Sigmoid colon (tissue), 7 donors: ENCODE results near the gene PPP1R37. TPM values are rescaled to one million over a fixed set of nuclear protein-coding genes. Genes with fewer than 3 reads are reported as not detected.

Experiments used
- DNase-seq: peaks from one replicate; pipeline ENCODE4 v3.0.0-alpha.2; 2019
- H3K27ac ChIP-seq, 4 donors: fragments of 200-600 bp; sonication (generic); one replicate each; pipeline ENCODE4 v1.5.1; 2016 to 2019; ENCODE audit warnings: mild to moderate bottlenecking in 1 of 4
- H3K27me3 ChIP-seq, 3 donors: fragments of 200-600 bp; sonication (generic); one replicate each; pipeline ENCODE4 v1.5.1; 2019; ENCODE audit warnings: mild to moderate bottlenecking in 1 of 3
- H3K36me3 ChIP-seq, 4 donors: fragments of 200-600 bp; sonication (generic); one replicate each; pipeline ENCODE4 v1.5.1; 2016 to 2019
- H3K4me1 ChIP-seq, 4 donors: fragments of 200-600 bp; sonication (generic); one replicate each; pipeline ENCODE4 v1.5.1; 2017 to 2019
- H3K4me3 ChIP-seq, 4 donors: fragments of 200-600 bp; sonication (generic); one replicate each; pipeline ENCODE4 v1.5.1; 2017 to 2019; ENCODE audit warnings: mild to moderate bottlenecking in 2 of 4, moderate library complexity in 1 of 4
- H3K9me3 ChIP-seq, 4 donors: fragments of 200-600 bp in 3 of 4; sonication (generic) in 3 of 4; one replicate each; pipeline versions ENCODE4 v1.5.1 to v1.6.1; 2013 to 2019
- CTCF ChIP-seq, 4 experiments: fragments of 450-650 bp in 3 of 4; fragments of 200-600 bp in 1 of 4; IDR thresholded peaks; one replicate each; pipeline ENCODE4 v1.5.1; 2016 to 2019; ENCODE audit warnings: antibody characterized with exemption in 4 of 4, mild to moderate bottlenecking in 3 of 4, moderate library complexity in 2 of 4
- EP300 ChIP-seq, 4 donors: sonication (generic); formaldehyde crosslinking; IDR thresholded peaks; one replicate each; pipeline ENCODE4 v1.6.1; 2017; ENCODE audit warnings: antibody characterized with exemption in 4 of 4
- POLR2A ChIP-seq, 2 donors: fragments of 450-650 bp; IDR thresholded peaks; one replicate each; pipeline ENCODE4 v1.6.1; 2016; ENCODE audit warnings: antibody characterized with exemption in 2 of 2, mild to moderate bottlenecking in 2 of 2, moderate library complexity in 2 of 2
- POLR2AphosphoS5 ChIP-seq, 4 donors: sonication (generic); formaldehyde crosslinking; IDR thresholded peaks; one replicate each; pipeline ENCODE4 v1.6.1; 2017; ENCODE audit warnings: antibody characterized with exemption in 4 of 4
- WGBS, 2 donors: extraction: QIAGEN DNeasy Blood & Tissue Kit; methylation state at CpG; one replicate each; pipeline ENCODE4 v1.1.7; 2013; 5-methylcytosine and 5-hydroxymethylcytosine counted together
- intact Hi-C: fragments of 100-400 bp; cut with DNase I; formaldehyde crosslinking; loops from one replicate; pipeline ENCODE4 v1.15.1; 2023
- polyA plus RNA-seq, 3 donors: library from polyadenylated mRNA; stranded (reverse); fragments of 200-250 nt; gene quantifications; one replicate each; pipeline ENCODE4 v1.2.3, GENCODE V29; 2013
- total RNA-seq, 4 donors: library from RNA; depleted of rRNA; stranded (reverse); fragments of >200 nt; gene quantifications; one replicate each; pipeline ENCODE4 v1.1.0, GENCODE V29; 2016
- donor health status: healthy with polysubstance abuse.
- donor health status: Bipolar disorder and iron deficiency.
- donor health status: healthy.

The PPP1R37 gene
- total and polyA plus RNA-seq, 7 donors, result 17.8 to 32.5 (median 21.6) TPM

DNA sequence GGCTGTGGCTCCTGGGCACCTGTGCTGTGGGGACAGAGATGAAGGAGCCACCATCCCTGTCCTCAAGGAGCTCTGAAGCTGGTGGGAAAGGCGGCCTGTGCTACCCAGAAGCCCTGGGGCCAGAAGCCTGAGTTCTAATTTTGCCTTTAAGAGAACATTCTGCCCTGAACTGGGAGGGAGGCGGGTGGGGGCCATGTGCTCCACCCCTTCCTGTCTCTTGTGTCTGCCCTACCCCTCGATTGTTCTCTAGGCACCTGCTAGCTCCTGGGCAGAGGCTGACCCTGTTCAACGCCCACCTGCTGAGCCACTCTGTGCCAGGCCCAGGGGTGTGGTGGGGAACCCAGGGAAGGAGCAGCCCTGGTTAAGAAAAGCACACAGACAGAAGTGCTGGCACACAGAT lies 79.2 kb downstream of the PPP1R37 start:
- TF ChIP-seq EP300 (IDR thresholded peaks at IDR 0.05), result no peak
- no peak for TF ChIP-seq POLR2AphosphoS5 (IDR thresholded peaks at IDR 0.05)
- no peak for TF ChIP-seq CTCF (IDR thresholded peaks at IDR 0.05)
- no peak for TF ChIP-seq POLR2A (IDR thresholded peaks at IDR 0.05)
- Histone ChIP-seq H3K4me3 (no peak overlapping the region), H3K9me3 (no peaks in the 10 kb centered on the region), H3K27ac (no peak overlapping the region), H3K36me3 (no peaks in the 10 kb centered on the region), H3K27me3 (no peaks in the 10 kb centered on the region), H3K4me1 (peaks cover 0 to 5% (median 3%) of the 10 kb centered on the region in 4 donors)
- 34 to 48% methylated on average over 4 of the region's 4 CpGs for WGBS, 2 donors
- intact Hi-C loops, result no loop called here
- no peak for DNase-seq

DNA sequence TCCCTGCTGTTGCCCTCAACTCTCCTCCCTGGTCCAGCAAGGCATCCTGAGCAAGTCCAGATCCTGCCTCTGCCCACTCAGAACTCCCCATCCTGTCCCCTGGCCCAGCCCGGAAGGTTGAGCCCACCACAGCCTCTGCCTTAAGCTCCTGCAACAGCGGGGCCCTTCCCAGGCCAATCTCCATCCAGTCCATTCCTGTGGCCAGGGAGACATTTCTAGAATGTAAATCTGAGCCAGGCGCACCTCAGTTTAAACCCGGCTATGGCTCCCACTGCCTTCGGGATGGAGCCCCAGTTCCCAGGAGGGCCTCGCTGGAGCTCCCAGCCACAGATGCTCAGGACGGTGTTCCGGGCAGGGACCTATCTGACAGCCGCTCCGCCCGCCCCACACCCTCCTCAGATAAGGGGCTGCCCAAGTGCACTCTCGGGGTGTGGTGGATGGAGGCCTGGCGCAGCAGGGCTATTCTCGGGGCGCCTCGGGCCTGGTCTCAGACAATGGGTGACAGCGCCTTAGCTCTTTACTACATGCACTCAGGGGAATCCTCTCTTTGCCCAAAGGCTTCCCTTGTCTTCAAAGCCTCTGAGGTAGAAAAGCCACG lies 79.7 kb downstream of the PPP1R37 start:
- H3K27ac ChIP-seq, result no peak overlapping the region
- WGBS, 2 donors, result 72 to 87% methylated on average over 17 of the region's 18 CpGs
- H3K36me3 ChIP-seq, result no peaks in the 10 kb centered on the region
- no peak for DNase-seq
- peaks cover 0 to 10% (median 8%) of the 10 kb centered on the region in 4 donors for H3K4me1 ChIP-seq
- H3K4me3 ChIP-seq, result no peak overlapping the region
- no peaks in the 10 kb centered on the region for H3K27me3 ChIP-seq
- no peak for TF ChIP-seq EP300 (IDR thresholded peaks at IDR 0.05)
- TF ChIP-seq POLR2A (IDR thresholded peaks at IDR 0.05), result no peak
- no peak for TF ChIP-seq POLR2AphosphoS5 (IDR thresholded peaks at IDR 0.05)
- no peak for TF ChIP-seq CTCF (IDR thresholded peaks at IDR 0.05)
- no peaks in the 10 kb centered on the region for H3K9me3 ChIP-seq
- intact Hi-C loops, result no loop called here

- intact Hi-C loops, result no loop called here
- 75 to 91% methylated on average over 12 of the region's 12 CpGs for WGBS, 2 donors
- no peak overlapping the region for H3K27ac ChIP-seq
- no peak overlapping the region for H3K4me3 ChIP-seq
- peaks cover 0 to 12% (median 9%) of the 10 kb centered on the region in 4 donors for H3K4me1 ChIP-seq
- TF ChIP-seq CTCF (IDR thresholded peaks at IDR 0.05), result no peak
- no peak for TF ChIP-seq POLR2AphosphoS5 (IDR thresholded peaks at IDR 0.05)
- TF ChIP-seq EP300 (IDR thresholded peaks at IDR 0.05), result no peak
- TF ChIP-seq POLR2A (IDR thresholded peaks at IDR 0.05), result no peak
- no peak for DNase-seq
- no peaks in the 10 kb centered on the region for H3K36me3 ChIP-seq
- no peaks in the 10 kb centered on the region for H3K27me3 ChIP-seq
- H3K9me3 ChIP-seq, result no peaks in the 10 kb centered on the region
Measured at GRCh38 chr19:45173816-45174215, 80.8 kb downstream of the PPP1R37 start.

DNA sequence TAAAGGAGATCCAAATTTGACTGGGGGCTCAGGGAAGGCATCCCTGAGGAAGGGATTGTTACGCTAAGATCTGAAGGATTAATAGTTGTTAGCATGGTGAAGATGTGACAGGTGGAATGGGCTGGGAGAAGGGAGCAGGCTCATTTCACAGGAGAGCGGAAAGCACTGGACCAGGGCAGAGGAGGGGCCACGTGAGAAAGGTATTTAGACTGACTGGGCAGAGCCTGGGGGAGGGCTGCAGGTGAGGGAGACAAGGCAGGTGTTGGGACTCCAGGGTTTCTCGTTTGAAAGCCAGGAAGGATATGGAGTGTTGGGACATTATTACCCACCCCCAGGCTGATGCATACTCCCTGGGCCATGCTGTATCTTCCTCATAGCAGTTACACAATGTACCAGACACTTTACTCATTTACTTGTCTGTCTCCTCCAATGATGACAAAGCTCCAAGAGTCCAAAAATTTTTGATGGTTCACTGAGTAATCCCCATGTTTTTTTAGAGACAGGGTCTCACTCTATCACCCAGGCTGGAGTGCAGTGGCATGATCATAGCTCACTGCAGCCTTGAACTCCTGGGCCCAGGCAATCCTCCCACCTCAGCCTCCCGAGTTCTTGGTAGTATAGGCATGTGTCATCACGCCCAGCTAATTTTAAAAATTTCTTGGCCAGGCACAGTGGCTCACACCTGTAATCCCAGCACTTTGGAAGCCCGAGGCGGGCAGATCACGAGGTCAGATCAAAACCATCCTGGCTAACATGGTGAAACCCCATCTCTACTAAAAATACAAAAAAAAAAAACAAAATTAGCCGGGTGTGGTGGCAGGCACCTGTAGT lies 82.8 kb downstream of the PPP1R37 start:
- Histone ChIP-seq H3K36me3 (no peaks in the 10 kb centered on the region), H3K27ac (no peak overlapping the region), H3K27me3 (no peaks in the 10 kb centered on the region), H3K9me3 (no peaks in the 10 kb centered on the region), H3K4me1 (peaks cover 0 to 28% (median 23%) of the 10 kb centered on the region in 4 donors), H3K4me3 (no peak overlapping the region)
- WGBS, 2 donors, result 84 to 91% methylated on average over 10 of the region's 10 CpGs
- TF ChIP-seq POLR2AphosphoS5 (IDR thresholded peaks at IDR 0.05), result no peak
- no peak for TF ChIP-seq CTCF (IDR thresholded peaks at IDR 0.05)
- TF ChIP-seq EP300 (IDR thresholded peaks at IDR 0.05), result no peak
- no peak for TF ChIP-seq POLR2A (IDR thresholded peaks at IDR 0.05)
- DNase-seq, result no peak
- intact Hi-C loops, result loop anchor here (5.0 kb wide), 2 partner anchors 83 to 158 kb away; partner anchors contain the start of gene PPP1R37
